ENCODE data around the gene ABHD12B. TPM values are rescaled to one million over a fixed set of nuclear protein-coding genes. Genes with fewer than 3 reads are reported as not detected.

ABHD12B gene
- total RNA-seq, 2 donors from 2014 or later, result 0.83 TPM; not detected in 1

DNA sequence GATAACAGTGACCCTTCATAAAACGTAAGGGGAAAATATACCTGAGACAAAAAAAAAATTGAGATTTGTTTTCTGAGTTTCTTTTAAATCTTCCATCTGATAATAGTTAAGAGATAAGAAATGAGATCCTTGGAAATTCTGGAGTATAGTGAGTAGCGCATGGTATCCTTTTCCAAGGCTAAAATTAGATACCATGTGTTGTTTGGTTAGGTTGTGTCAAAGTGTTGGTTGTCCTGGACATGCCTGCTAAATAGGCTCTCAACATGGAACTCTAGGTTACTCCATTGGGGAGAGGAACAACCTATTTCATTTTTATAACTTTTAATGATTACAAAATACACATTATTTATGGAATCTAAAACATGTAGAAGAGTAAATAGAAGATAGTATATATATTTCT lies 57.7 kb downstream of the ABHD12B start:
- no peak overlapping the region for H3K4me3 ChIP-seq
- H3K27ac ChIP-seq, result no peak overlapping the region
- no peaks in the 10 kb centered on the region for H3K4me1 ChIP-seq
- peaks cover 7% of the 10 kb centered on the region for H3K36me3 ChIP-seq
- H3K9me3 ChIP-seq, result no peaks in the 10 kb centered on the region
- no peak for DNase-seq (ENCODE audit: low spot score)
- H3K27me3 ChIP-seq, result no peaks in the 10 kb centered on the region
- no peak for TF ChIP-seq CTCF (IDR thresholded peaks at IDR 0.05)

GRCh38 chr14:50931559-50931958 lies 59.7 kb downstream of the ABHD12B start:
- no peak overlapping the region for H3K27ac ChIP-seq
- H3K9me3 ChIP-seq, result no peaks in the 10 kb centered on the region
- H3K4me1 ChIP-seq, result no peaks in the 10 kb centered on the region
- no peaks in the 10 kb centered on the region for H3K27me3 ChIP-seq
- no peak for TF ChIP-seq CTCF (IDR thresholded peaks at IDR 0.05)
- no peak overlapping the region for H3K4me3 ChIP-seq
- peaks cover 7% of the 10 kb centered on the region for H3K36me3 ChIP-seq
- no peak for DNase-seq (ENCODE audit: low spot score)

- H3K27ac ChIP-seq, result no peak overlapping the region
- H3K36me3 ChIP-seq, result peaks cover 7% of the 10 kb centered on the region
- DNase-seq (ENCODE audit: low spot score), result no peak
- no peaks in the 10 kb centered on the region for H3K9me3 ChIP-seq
- TF ChIP-seq CTCF (IDR thresholded peaks at IDR 0.05), result no peak
- H3K4me3 ChIP-seq, result no peak overlapping the region
- H3K27me3 ChIP-seq, result no peaks in the 10 kb centered on the region
- no peaks in the 10 kb centered on the region for H3K4me1 ChIP-seq
Measured at GRCh38 chr14:50932156-50932555, 60.3 kb downstream of the ABHD12B start.

DNA sequence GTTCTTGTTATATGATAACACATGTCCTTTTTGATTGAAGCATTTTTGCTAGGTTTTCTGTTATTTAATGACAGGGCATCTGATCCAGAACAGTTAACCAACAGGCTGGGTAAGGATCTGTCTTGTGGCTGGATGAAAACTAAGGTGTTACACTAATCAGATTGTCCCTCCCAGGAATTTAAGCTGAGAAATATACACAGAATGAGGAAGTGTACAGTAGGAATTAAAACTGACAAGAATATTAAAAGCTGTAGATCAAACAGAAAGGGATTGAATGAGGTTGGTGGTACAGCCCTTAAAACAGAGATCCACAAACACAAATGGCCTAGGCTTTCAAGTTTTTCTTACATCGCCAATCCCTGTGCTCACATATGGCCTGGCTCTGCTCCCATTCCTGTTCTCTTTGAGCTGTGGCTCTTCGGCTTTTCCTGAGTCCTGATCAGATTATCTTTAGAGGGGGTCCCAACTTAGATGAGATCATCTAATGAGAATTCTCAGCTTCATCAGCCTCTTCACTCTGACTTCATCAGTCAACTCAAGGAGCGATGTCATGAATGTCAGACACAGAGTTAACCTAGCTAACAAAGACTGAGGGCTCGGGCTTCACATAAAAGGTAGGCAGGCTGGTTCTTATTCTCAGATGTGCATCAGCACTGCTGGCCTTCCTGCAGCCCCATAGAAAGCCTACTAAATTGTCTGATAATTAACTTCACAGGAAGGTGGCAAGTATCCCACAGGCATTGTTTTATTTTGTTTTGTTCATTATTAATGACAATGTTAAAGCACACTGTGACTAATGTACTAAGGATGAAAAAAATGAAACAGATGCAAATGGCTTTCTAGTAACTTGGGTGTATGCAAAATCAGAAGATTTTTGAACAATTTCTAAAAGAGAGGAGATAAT lies 61.0 kb downstream of the ABHD12B start:
- TF ChIP-seq CTCF (IDR thresholded peaks at IDR 0.05), result no peak
- no peak overlapping the region for H3K4me3 ChIP-seq
- DNase-seq (ENCODE audit: low spot score), result no peak
- no peaks in the 10 kb centered on the region for H3K27me3 ChIP-seq
- no peak overlapping the region for H3K27ac ChIP-seq
- no peaks in the 10 kb centered on the region for H3K4me1 ChIP-seq
- H3K9me3 ChIP-seq, result no peaks in the 10 kb centered on the region
- H3K36me3 ChIP-seq, result peaks cover 7% of the 10 kb centered on the region

- Histone ChIP-seq H3K4me3 (no peak overlapping the region), H3K36me3 (peaks cover 7% of the 10 kb centered on the region), H3K4me1 (no peaks in the 10 kb centered on the region), H3K27me3 (no peaks in the 10 kb centered on the region), H3K27ac (no peak overlapping the region), H3K9me3 (no peaks in the 10 kb centered on the region)
- no peak for DNase-seq (ENCODE audit: low spot score)
- no peak for TF ChIP-seq CTCF (IDR thresholded peaks at IDR 0.05)
Measured at GRCh38 chr14:50935126-50936015, 63.5 kb downstream of the ABHD12B start.
